Skin epidermis (tissue), 12 donors: Measurements from ENCODE around the gene TMEM269.
"Not testable (repeated sequence)": the region's sequence is repeated elsewhere in the genome, so short reads cannot be mapped to it uniquely, and the experiment has no call there.

Experiments
- H3K27ac ChIP-seq, 21 experiments: fragments of 200-600 bp; sonication (generic) in 11 of 21; one replicate each; pipeline ENCODE4 v1.5.0; 2020; ENCODE audit warnings: mild to moderate bottlenecking in 3 of 21, inconsistent platforms in 2 of 21, moderate library complexity in 2 of 21
- H3K4me3 ChIP-seq, 7 experiments: fragments of 200-600 bp; sonication (generic) in 2 of 7; one replicate each; pipeline ENCODE4 v1.5.0; 2020; ENCODE audit warnings: inconsistent platforms in 2 of 7, mild to moderate bottlenecking in 2 of 7, moderate library complexity in 1 of 7

The TMEM269 gene

DNA sequence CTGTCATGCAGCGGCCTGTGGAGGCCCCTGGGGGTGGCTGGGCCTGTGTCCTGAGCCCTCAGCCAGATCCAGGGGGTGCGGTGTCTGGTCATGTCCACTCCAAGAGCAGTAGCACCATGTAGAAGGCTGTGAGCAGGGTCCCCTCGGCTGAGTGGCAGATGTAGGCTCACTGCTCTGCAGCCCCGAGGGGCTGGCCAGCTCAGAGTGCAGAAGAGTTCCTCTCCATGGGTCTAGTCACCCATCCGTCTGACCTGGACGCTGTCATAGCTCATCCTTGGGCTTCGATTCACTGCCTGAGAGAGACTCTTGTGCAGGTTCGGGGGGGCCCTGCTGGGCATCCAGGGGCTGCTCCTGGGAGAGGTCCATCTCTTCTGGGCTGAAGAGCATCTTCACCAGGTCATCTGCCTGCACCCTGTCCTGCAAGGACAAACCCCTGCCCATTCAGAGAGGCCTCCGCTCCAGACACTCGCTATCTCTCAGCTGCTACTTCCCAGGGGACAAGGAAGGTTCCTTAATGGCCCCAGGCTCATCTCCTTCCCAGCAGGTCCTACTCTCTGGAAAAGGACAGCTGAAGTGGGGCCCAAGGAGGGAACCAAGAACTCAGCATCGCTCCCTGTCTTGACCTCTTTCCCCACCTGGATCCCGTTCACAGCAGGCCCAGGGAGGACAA is 38.2 kb upstream of the TMEM269 start:
- no peak overlapping the region for H3K27ac ChIP-seq
- H3K4me3 ChIP-seq: no peak overlapping the region

DNA sequence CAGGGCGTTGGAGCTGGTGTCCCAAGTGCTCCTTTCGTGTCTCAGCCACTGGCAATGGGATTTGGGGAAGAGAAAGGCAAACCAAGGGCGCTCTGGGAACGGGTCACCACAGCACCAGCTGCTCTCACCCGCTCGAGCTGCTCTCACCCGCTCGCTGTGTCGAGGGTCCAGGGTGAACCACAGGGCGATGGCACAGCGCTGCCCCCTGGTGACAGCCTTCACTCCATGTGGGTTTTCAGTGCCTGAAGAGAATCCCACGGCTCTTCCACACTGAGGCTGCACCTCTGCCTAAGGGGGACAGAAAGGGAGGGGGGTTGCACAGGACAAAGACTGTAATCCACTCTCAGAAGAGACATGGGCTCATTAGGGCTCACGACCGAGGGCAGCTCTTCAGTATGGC is 37.7 kb upstream of the TMEM269 start:
- Histone ChIP-seq H3K27ac (no peak overlapping the region), H3K4me3 (no peak overlapping the region)

DNA sequence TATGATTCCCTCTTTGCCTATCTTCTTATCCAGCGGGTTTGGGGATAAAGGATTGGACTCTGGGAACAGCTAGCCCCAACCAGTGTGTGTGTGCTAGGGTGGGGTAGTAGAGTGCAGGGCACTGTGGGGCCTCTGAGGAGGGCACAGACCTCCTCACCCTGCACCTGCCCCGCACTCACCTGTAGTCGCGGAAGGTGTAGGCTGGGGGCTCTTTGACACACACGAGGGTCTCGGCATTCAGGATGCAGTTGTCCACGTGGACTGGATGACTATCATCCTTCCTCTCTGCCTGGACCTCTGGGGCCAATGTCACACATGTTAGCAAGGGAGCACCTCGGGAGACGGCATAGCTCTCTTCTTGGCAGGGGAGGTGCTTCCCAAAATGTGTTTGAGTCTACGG is 36.8 kb upstream of the TMEM269 start:
- Histone ChIP-seq H3K4me3 (no peak overlapping the region), H3K27ac (no peak overlapping the region)

DNA sequence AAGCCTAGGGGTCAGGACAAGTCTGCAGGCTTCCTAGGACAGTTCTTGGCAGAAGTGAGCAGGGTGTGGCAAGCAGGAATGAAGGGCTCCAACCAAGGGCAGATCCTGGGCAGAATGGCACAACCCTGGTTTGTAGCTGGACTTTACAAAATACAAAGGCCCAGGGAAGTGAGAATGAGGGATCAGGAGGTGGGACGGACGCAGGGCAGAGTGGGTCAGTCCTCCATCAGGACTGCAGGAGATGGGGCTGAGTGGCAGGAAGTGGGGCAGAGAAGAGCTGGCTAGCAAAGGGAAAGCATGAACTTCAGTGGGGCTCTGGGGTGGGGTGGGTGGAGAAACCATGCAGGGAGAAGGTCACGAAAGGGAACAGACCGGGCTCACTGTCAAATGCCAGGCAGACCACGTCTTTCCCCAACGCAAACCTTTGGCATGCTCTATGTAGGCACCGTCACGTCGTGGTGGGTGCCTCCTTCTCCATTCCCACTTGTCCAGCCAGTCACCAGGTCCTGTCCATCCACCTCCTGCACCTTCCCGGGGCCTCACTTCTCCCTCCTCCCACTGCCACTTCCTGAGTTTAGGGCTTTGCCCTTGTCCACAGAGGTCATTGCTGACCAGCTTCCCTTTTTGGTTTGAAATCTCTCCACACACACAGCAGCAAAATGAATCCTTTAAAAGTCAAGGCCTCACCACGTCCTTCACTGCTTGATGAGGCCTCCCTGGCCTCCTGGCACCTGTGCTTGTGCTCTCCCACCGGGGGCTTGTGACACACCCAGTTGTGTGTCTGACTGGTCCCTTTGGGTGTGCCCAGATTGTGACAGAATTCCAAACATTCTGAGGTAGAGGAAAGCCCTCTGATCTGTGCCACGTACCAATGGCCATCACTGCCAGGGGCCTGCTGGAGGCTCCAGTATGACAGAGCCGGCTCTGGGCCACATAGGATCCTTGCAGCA is 36.1 kb upstream of the TMEM269 start:
- H3K4me3 ChIP-seq: no peak overlapping the region
- peak overlapping the region in 1 of 21 experiments; percentile 38 for H3K27ac ChIP-seq

DNA sequence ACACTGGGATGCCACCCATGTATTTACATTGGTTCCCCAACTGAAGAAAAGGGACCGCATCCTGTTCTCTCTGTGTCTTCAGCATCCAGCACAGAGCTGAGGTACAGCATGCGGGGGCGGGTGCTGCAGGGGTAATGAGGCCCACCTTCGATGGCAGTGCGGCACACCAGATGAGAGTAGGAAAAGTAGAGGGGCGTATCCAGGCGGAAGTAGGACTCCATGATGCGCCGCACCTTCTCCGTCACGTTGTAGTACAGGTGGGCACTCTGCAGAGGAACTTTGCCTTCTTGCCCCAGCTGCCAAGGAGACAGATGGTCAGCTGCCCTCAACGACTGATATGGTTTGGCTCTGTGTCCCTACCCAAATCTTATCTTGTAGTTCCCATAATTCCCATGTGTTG is 34.8 kb upstream of the TMEM269 start:
- no peak overlapping the region for H3K4me3 ChIP-seq
- H3K27ac ChIP-seq: no peak overlapping the region

DNA sequence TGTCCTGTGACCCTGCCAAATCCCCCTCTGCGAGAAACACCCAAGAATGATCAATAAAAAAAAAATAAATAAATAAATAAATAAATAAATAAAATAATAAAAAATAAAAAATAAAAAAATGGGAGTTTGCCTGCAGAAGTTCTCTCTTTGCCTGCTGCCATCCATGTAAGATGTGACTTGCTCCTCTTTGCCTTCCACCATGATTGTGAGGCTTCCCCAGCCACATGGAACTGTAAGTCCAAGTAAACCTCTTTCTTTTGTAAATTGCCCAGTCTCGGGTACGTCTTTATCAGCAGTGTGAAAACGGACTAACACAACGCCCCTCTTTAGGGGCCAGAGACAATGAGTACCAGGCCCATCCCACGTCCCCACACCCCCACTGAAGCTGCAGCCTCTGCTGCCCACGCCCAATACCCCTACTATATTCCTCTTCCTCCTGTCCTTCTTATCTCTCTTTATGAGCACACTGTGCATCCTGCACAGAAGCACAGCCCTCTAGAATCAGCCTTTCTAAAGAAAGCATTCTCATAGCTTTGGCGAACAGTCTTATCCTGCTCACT is 33.2 kb upstream of the TMEM269 start:
- H3K27ac ChIP-seq, H3K4me3 ChIP-seq: not testable (repeated sequence)

DNA sequence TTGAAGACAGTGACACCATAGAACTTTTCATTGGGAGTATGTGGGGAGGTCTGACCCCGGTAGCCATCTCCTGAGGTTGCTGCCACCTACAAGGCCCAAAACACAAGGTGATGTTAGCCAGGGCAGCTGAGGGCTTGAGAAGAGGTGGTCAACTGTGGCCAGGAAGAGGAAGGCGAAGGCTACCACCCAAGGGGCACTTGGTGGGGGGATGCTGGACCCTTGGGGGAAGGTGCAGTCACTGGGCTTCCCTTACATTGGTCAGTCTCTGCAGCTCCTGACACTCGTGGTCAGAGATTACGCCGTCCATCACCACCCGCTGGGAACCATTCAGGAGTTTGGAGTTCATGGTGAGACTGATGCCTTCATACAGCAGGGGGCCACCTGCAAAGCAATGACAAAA is 32.5 kb upstream of the TMEM269 start:
- H3K27ac ChIP-seq: no peak overlapping the region
- no peak overlapping the region for H3K4me3 ChIP-seq

DNA sequence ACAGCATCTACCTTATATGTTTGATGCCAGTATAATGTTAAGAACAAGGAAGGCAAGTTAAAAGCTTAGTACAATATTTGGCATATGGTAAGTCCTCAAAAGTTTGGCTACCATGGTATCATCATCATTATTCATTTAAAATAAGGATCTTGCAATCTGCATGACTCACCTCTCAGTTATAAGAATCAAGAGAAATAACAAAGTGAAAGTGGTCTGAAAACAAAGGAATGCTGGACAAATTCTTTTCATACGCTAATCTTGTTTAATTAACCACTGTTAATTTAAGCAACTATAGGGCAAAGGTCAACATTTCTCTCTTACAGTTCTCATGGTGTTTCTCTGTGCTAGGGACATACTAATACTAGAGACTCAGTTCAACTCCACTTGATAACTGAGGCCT is 31.7 kb upstream of the TMEM269 start:
- no peak overlapping the region for H3K4me3 ChIP-seq
- H3K27ac ChIP-seq: no peak overlapping the region

DNA sequence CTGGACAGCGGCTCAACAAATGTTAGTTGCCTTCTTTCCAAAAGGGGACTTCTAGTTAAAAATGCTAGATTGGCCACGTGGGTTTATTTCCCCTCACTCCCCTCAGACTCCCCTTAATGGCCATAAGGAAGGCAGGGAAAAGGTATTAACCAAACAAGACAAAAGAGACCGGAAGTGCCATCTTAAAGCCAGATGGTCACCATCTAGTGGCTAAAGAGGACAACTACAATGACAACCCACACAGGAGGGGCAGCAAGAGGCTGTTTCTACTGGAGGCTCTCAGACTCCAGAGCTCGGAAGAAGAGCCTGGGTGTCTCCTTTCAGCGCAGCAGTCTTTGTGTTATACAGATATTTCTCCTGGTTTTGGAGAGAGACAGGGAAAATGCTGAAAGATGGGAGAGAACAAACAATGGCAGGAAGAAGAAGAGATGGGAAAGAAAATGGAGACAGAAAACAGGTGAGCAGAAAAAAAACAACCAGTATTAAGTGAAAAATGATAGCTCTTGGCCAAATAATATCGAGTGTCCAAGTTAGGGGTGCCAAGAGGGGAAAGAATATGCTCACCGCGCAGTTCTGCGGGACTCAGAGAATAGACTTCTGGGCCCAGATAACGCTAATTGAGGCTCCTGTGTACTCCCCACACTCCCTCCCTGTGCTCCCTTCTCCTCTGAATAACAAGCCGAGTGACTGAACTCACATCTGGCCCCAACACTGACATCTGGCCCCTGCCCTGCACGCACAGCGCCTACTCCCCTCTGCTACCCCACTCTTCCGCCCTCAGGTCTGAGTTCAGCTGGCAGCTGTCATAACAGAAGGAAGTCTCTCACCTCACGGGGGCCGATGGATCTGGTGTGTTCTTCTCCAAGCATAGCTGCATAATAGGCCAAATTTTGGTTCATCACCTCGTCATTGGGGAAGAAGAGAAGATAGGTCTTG is 27.6 kb upstream of the TMEM269 start:
- Histone ChIP-seq H3K4me3 (no peak overlapping the region), H3K27ac (no peak overlapping the region)

DNA sequence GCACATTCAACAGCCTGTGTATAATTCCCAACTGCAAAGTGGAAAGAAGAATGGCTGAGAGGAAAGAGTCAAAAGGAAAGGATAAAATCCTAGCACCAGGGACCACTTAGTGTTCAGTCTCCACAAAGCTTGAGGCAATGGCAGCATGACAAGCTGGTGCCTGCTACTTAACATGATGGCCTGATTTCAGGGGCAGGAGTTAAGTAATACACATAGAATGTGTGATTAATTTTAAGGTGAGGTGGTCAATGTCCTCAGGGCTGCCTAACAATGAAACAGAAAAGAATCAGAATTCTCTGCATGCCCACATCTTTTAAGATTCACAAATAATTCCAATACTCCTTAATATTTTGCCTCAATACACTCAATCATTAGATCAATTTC is 26.9 kb upstream of the TMEM269 start:
- no peak overlapping the region for H3K4me3 ChIP-seq
- H3K27ac ChIP-seq: no peak overlapping the region

DNA sequence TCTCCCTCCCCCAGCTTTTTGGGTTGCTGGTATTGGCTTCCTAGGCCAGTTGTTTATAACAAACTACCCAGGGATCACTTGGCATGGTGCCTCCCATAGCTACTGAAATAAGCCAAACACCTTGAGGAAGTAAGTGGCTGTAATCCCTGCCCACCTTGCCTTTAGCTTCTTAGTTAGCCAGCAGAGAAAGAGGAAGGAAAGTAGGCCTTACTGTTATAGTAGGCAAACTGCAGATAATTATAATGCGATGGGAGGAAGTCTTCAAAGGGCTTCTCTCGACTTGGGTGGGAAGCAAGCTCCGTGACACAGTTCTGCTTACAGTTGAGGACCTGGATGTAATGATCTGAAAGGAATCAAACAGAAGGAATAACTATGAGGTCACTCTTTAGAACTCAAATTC is 26.1 kb upstream of the TMEM269 start:
- no peak overlapping the region for H3K4me3 ChIP-seq
- H3K27ac ChIP-seq: no peak overlapping the region

DNA sequence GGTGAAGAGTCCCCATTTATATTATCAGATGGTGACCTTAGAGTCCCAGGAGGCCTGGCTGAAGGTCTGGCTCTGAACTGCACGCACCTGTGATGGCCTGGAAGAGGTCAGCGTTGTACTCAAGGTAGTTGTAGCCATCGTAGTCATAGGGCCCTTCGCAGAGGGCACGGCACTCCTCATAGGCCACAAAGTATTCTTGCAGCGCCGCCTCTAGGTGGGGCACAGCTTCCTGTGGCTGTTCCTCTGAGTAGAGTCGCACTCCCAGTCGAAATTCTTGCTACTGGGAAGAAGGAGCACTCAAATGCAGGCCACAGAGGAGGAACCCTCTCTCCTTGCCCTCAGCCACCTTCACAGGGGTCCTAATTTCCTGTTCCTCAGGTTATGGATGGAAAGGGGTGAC is 25.7 kb upstream of the TMEM269 start:
- no peak overlapping the region for H3K27ac ChIP-seq
- H3K4me3 ChIP-seq: no peak overlapping the region

DNA sequence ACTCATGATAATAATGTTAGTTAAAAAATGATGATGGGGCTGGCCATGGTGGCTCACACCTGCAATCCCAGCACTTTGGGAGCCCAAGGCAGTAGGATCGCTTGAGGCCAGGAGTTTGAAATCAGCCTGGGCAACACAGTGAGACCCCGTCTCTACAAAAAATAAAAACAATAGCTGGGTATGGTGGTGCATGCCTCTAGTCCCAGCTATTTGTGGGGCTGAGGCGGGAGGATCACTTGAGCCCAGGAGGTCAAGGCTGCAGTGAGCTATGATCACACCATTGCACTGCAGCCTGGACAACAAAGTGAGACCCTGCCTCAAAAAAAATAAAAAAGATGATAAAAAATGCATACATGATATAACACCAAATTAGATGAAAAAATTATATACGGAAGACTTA is 23.2 kb upstream of the TMEM269 start:
- Histone ChIP-seq H3K4me3 (no peak overlapping the region), H3K27ac (no peak overlapping the region)

DNA sequence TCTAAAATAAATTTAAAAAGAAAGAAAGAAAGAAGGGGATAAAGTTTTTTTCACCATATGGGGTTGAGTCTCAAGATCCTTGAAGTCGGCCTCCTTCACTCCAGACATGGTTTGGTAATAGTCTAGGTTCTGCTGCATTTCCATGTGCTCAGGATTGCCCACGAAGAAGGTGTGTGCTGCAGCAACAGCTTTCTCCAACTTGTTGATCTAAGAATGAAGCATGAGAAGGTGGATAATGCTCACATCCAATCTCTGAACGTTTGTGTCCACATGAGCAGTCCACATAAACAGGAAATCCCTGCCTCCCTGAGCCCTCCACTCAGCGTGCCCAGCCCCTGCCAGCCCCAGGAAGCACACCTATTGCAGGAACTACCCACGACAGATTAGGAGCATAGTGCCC is 22.5 kb upstream of the TMEM269 start:
- Histone ChIP-seq H3K27ac (peak overlapping the region in 2 of 21 experiments; percentile 6 to 24), H3K4me3 (no peak overlapping the region)

DNA sequence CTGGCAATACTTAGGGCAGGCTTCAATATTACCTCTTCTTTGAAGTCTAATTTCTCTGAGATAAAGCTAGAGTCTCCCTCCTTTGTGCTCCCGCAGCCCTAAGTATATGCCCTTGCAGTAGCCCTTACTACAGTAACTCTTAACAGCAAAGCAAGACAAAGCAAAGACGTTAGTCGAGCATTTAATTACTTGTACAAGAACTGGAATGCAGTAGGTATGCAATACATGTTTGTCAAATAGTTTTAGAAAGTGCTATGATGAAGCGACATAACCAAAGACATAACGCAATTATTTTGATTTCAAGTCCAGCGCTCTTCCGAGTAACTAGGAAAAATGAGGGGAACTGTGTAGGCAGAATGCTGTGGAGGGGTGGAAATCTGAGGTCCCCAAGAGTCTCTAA is 19.5 kb upstream of the TMEM269 start:
- H3K4me3 ChIP-seq: peak overlapping the region; percentile 77 to 100 (median 97)
- H3K27ac ChIP-seq: peak overlapping the region in 11 of 21 experiments; percentile 17 to 99 (median 89)

DNA sequence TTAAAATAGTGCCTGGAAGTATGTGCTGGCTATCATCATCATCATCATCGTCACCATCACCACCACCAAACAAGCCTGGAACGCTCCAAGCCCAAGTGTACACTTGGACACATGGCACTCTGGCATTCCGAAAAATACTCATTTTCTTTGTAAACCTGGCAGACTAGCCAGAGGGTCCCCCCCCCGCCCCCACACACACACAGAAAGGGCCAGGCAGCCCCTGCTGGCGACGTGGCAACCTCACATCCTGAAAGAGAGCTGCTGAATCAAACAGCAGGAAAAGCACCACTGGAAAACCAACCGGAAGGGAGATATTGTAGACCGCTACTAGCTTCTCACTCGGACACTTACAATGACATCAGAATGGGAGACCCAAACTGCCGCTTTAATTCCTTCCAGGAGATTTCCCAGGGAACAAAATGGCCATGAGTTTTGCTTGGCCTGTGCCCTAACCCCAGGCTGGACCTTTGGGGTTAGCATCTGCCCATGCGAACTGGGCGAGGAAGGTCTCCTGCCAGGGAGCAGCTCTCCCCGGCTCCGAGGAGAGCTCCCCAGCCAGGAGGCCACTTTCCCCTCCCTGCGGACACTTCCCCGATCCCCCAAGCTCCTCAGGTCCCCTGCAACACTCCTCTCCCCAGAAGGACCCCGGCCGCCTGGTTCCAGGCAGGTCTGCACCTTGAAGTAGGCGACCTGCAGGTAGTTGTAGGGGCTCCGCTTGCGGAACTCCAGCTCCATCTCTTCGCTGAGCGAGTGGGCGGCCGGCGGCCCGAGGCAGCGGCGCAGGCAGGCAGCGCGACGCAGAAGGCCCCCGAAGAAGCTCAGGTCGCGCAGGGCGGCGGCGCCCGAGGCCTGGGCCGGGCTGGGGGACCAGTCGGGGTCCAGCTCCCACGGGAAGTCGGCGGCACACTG is 18.7 kb upstream of the TMEM269 start:
- Histone ChIP-seq H3K27ac (peak overlapping the region; percentile 33 to 99 (median 87)), H3K4me3 (peak overlapping the region; percentile 77 to 100 (median 97))

DNA sequence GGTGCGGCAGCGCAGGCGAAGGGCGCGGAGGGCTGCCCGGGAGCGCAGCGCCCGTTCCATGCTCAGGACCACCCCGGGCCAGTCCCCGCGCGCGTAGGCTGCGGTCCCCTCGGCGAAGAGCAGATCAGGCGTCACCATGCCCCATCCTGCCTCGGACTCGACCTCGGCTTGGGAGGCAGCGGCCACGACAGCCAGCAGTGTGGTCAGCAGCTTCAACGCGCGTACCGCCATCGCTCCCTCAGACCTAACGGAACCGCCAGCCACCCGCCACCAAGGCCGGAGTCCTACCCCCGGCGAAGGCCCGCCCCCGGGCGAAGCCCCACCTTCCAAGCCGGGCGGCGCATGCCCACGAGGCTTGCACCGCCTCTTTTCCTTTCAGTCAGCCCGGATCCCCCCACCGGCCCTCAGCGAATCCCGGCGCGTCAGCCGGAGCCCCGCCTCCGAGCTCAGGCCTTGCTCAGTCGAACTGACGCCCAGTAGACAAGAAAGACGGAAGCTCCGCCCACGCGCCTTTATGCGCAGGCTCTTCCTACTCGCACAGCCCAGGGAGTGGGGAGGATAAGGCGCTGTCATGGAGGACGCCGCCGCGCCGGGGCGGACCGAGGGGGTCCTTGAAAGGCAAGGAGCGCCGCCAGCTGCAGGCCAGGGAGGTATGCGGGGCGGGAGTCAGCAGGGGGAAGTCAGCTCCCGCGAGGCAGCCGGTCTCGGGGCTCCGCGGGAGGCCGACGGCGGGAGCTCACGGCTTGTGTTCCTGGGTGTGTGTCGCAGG is 17.9 kb upstream of the TMEM269 start, which contains the start of the genes C1orf50 and P3H1:
TSS of gene C1orf50 (plus strand) at position 509 of the 769 bp plus-strand sequence. CDS start at position 572, 63 bp downstream.
TSS of gene P3H1 (minus strand) at position 288 of the 769 bp plus-strand sequence. CDS start at position 231, 57 bp downstream.
- Histone ChIP-seq H3K27ac (peak within 1 kb of the TSS; percentile 61 to 99 (median 93)), H3K4me3 (peak within 1 kb of the TSS; percentile 77 to 100 (median 97))
